ENCODE results near the gene ELAVL1. TPM values are rescaled to one million over a fixed set of nuclear protein-coding genes. Genes with fewer than 3 reads are reported as not detected.

The ELAVL1 gene
- total RNA-seq, 1 experiment from 2014 or later = 87.2 TPM

- TSS peak; percentile 13 for BruUV-seq (replicated peaks)
- peaks cover 87% of the 10 kb centered on the region for H3K79me2 ChIP-seq (ENCODE audit: low read length)
- H3K27me3 ChIP-seq (ENCODE audit: low read length) = no peaks in the 10 kb centered on the region
- no peaks in the 10 kb centered on the region for H3K9me3 ChIP-seq (ENCODE audit: low read length)
- peak overlapping the region; percentile 96 for H3K9ac ChIP-seq (ENCODE audit: low read length)
- peaks cover 59% of the 10 kb centered on the region for H3K4me1 ChIP-seq (ENCODE audit: insufficient read depth, low read length)
- TF ChIP-seq EZH2phosphoT487 (IDR thresholded peaks at IDR 0.05; ENCODE audit: borderline replicate concordance, low read length) = no peak
- TF ChIP-seq EZH2 (IDR thresholded peaks at IDR 0.05; ENCODE audit: low read length, unreplicated experiment) = no peak
- TF ChIP-seq CTCF (conservative IDR thresholded peaks at IDR 0.05; ENCODE audit: low read depth, low read length) = no peak
- H3F3A ChIP-seq (ENCODE audit: low read length, unreplicated experiment) = peaks cover 8% of the 10 kb centered on the region
- DNase-seq (peak; percentile 94), ATAC-seq (peak; percentile 71)
- H2AFZ ChIP-seq (ENCODE audit: low read length) = no peak overlapping the region
- peaks cover 13% of the 10 kb centered on the region; the same call in 1 of the 2 replicates for H4K20me1 ChIP-seq (ENCODE audit: low read length)
- peak overlapping the region; percentile 80 for H3K4me2 ChIP-seq (ENCODE audit: low read length)
- ChIA-PET CTCF (interaction anchor here (1.0 to 1.9 kb wide), 2 partner anchors 14 to 16 kb away, joined by 3 to 10 read pairs; no protein-coding TSS in a partner anchor), POLR2A (ENCODE audit: unreplicated experiment) (interaction anchor here (0.6 kb wide), 1 partner anchor 58 kb away, joined by 8 read pairs; no protein-coding TSS in a partner anchor)
- intact Hi-C loops (cut with micrococcal nuclease) = loop anchor here (2.0 to 5.0 kb wide), 2 partner anchors 16 to 44 kb away; partner anchors contain the start of gene TIMM44
- peaks cover 70% of the 10 kb centered on the region for H3K36me3 ChIP-seq (ENCODE audit: low read depth, low read length)
- H3K4me3 ChIP-seq (ENCODE audit: low read length) = peak overlapping the region; percentile 19; the same call in 1 of the 2 replicates
- no peaks in the 10 kb centered on the region for H3K9me2 ChIP-seq (replicated peaks; ENCODE audit: low read length)
- H3K27ac ChIP-seq (ENCODE audit: low read length) = peak overlapping the region; percentile 100
Measured at GRCh38 chr19:7986321-7987113, 18.9 kb downstream of the ELAVL1 start.

- Histone ChIP-seq H3K27me3 (ENCODE audit: low read length) (no peaks in the 10 kb centered on the region), H3K36me3 (ENCODE audit: low read depth, low read length) (peaks cover 68% of the 10 kb centered on the region), H3K4me3 (ENCODE audit: low read length) (no peak overlapping the region), H3K9me2 (replicated peaks; ENCODE audit: low read length) (no peaks in the 10 kb centered on the region), H3F3A (ENCODE audit: low read length, unreplicated experiment) (peaks cover 8% of the 10 kb centered on the region), H4K20me1 (ENCODE audit: low read length) (peaks cover 13% of the 10 kb centered on the region; the same call in 1 of the 2 replicates), H3K9ac (ENCODE audit: low read length) (peak overlapping the region; percentile 96), H3K27ac (ENCODE audit: low read length) (peak overlapping the region; percentile 100), H2AFZ (ENCODE audit: low read length) (no peak overlapping the region), H3K9me3 (ENCODE audit: low read length) (no peaks in the 10 kb centered on the region), H3K4me2 (ENCODE audit: low read length) (no peak overlapping the region), H3K4me1 (ENCODE audit: insufficient read depth, low read length) (peaks cover 56% of the 10 kb centered on the region), H3K79me2 (ENCODE audit: low read length) (peaks cover 81% of the 10 kb centered on the region)
- TF ChIP-seq EZH2 (IDR thresholded peaks at IDR 0.05; ENCODE audit: low read length, unreplicated experiment) = no peak
- no peak for TF ChIP-seq EZH2phosphoT487 (IDR thresholded peaks at IDR 0.05; ENCODE audit: borderline replicate concordance, low read length)
- TF ChIP-seq CTCF (conservative IDR thresholded peaks at IDR 0.05; ENCODE audit: low read depth, low read length) = no peak
- DNase-seq (no peak), ATAC-seq (no peak)
- CTCF ChIA-PET = no interaction called here
- POLR2A ChIA-PET (ENCODE audit: unreplicated experiment) = no interaction called here
- intact Hi-C loops (cut with micrococcal nuclease) = loop anchor here (5.0 kb wide), 1 partner anchor 43 kb away; the partner anchor contains the start of gene TIMM44
- BruUV-seq (replicated peaks) = no TSS peak
Measured at GRCh38 chr19:7985481-7985911, 19.9 kb downstream of the ELAVL1 start.
